Kidney epithelial cell (primary cell): Measurements from ENCODE around the gene TMEM161B. TPM values are rescaled to one million over a fixed set of nuclear protein-coding genes. Genes with fewer than 3 reads are reported as not detected.

Experiments used
- DNase-seq: peaks from one replicate; pipeline ENCODE4 v3.0.0-alpha.2; 2010; ENCODE audit warnings: low read depth
- H3K27me3 ChIP-seq: 2 replicates; pipeline ENCODE4 v1.6.0; 2011; ENCODE audit warnings: low read length; ENCODE audit not compliant: control insufficient read depth, insufficient read depth
- H3K36me3 ChIP-seq: 2 replicates; pipeline ENCODE4 v1.5.1; 2011; ENCODE audit warnings: low read length; ENCODE audit not compliant: control insufficient read depth, insufficient read depth
- H3K4me3 ChIP-seq: 2 replicates; pipeline ENCODE4 v1.5.1; 2011; ENCODE audit warnings: low read depth, mild to moderate bottlenecking, control low read depth, low read length
- CTCF ChIP-seq: IDR thresholded peaks from 2 replicates; pipeline ENCODE4 v1.5.1; 2011; ENCODE audit warnings: mild to moderate bottlenecking, moderate library complexity, low read length, control low read depth, inconsistent platforms; ENCODE audit not compliant: insufficient read depth, poor library complexity, severe bottlenecking
- total RNA-seq: library from RNA; depleted of rRNA; stranded (reverse); fragments of >200 nt; gene quantifications from 2 replicates; pipeline ENCODE4 v1.2.3, GENCODE V29; 2015

TMEM161B gene
- total RNA-seq, 1 donor from 2014 or later = 10.4 TPM

GRCh38 chr5:88256872-88257271 is 11.8 kb downstream of the TMEM161B start:
- Histone ChIP-seq H3K27me3 (no peaks in the 10 kb centered on the region), H3K36me3 (no peaks in the 10 kb centered on the region), H3K4me3 (no peak overlapping the region)
- no peak for TF ChIP-seq CTCF
- DNase-seq = no peak

GRCh38 chr5:88256037-88256436 is 12.6 kb downstream of the TMEM161B start:
- TF ChIP-seq CTCF = no peak
- Histone ChIP-seq H3K4me3 (no peak overlapping the region), H3K27me3 (no peaks in the 10 kb centered on the region), H3K36me3 (no peaks in the 10 kb centered on the region)
- no peak for DNase-seq

- TF ChIP-seq CTCF = no peak
- Histone ChIP-seq H3K27me3 (no peaks in the 10 kb centered on the region), H3K36me3 (no peaks in the 10 kb centered on the region), H3K4me3 (no peak overlapping the region)
- DNase-seq = no peak
These were observed 14.3 kb downstream of the TMEM161B start for GRCh38 chr5:88254320-88254719.

GRCh38 chr5:88251048-88251711 is 17.5 kb downstream of the TMEM161B start:
- H3K27me3 ChIP-seq = no peaks in the 10 kb centered on the region
- peak; percentile 9 for DNase-seq
- no peaks in the 10 kb centered on the region for H3K36me3 ChIP-seq
- no peak for TF ChIP-seq CTCF
- H3K4me3 ChIP-seq = no peak overlapping the region

GRCh38 chr5:88250010-88250409 is 18.6 kb downstream of the TMEM161B start:
- H3K27me3 ChIP-seq = no peaks in the 10 kb centered on the region
- DNase-seq = no peak
- no peak for TF ChIP-seq CTCF
- no peaks in the 10 kb centered on the region for H3K36me3 ChIP-seq
- no peak overlapping the region for H3K4me3 ChIP-seq

- H3K36me3 ChIP-seq = no peaks in the 10 kb centered on the region
- H3K4me3 ChIP-seq = no peak overlapping the region
- TF ChIP-seq CTCF = no peak
- DNase-seq = no peak
- no peaks in the 10 kb centered on the region for H3K27me3 ChIP-seq
These were observed 19.7 kb downstream of the TMEM161B start for GRCh38 chr5:88248743-88249540.
